H1 (cell line): ENCODE results near the gene FOXO1. TPM values are rescaled to one million over a fixed set of nuclear protein-coding genes. Genes with fewer than 3 reads are reported as not detected.

ENCODE experiments used
- TCF12 ChIP-seq: IDR thresholded peaks from 2 replicates; pipeline ENCODE4 v1.6.1; 2011; ENCODE audit warnings: low read depth, mild to moderate bottlenecking, low read length
- polyA plus RNA-seq, 7 experiments: library from polyadenylated mRNA; depleted of rRNA in 3 of 7; stranded (reverse) in 5 of 7; unstranded in 2 of 7; fragments of >200 nt in 5 of 7; fragments of 200-250 nt in 2 of 7; gene quantifications; 1 replicate in 5 of 7; 2 replicates in 1 of 7; 4 replicates in 1 of 7; pipeline versions ENCODE4 v1.2.1 to v1.2.3, GENCODE V29; 2011 to 2013; ENCODE audit warnings: missing spikeins in 2 of 7, mixed read lengths in 2 of 7
- total RNA-seq: library from RNA; stranded (reverse); fragmentation: NEBNext Ultra II Directional; extraction: Animal tissue kit (Norgen Biotek cat#: 25700); gene quantifications from 2 replicates; pipeline ENCODE4 v1.2.1, GENCODE V29; 2021

FOXO1 gene
- total and polyA plus RNA-seq, 2 of the 8 experiments (the other 6 are each of a cell fraction or from before 2014, with no cell fraction given) = 35.3 to 56.9 TPM

- TF ChIP-seq TCF12 = no peak
These were observed 8.5 kb downstream of the FOXO1 start (continued) for GRCh38 chr13:40657951-40658350.
